GM13977 (cell line): Measurements from ENCODE around the gene CSAD.

Source experiments
- DNase-seq: peaks from one replicate; pipeline ENCODE4 v3.0.0; 2012; ENCODE audit warnings: low spot score
- CTCF ChIP-seq: IDR thresholded peaks from 2 replicates; pipeline ENCODE4 v1.5.1; 2012; ENCODE audit warnings: mild to moderate bottlenecking, control low read depth; ENCODE audit not compliant: insufficient read depth; ENCODE audit errors: extremely low read depth, missing control alignments
- in situ Hi-C: fragments of 300-500 bp; cut with MboI; formaldehyde crosslinking; loops from one replicate; pipeline ENCODE4 v1.12.0; 2022; ENCODE audit warnings: low sequenced_read_pairs, low pct_unique_long_range_greater_than_20kb, mixed read lengths, inconsistent platforms; ENCODE audit not compliant: unreplicated experiment

CSAD gene

GRCh38 chr12:53222170-53222721 is 41.5 kb upstream of the CSAD start:
- in situ Hi-C loops, result no loop called here
- TF ChIP-seq CTCF, result no peak
- DNase-seq, result no peak

GRCh38 chr12:53221203-53222080 is 40.7 kb upstream of the CSAD start:
- DNase-seq, result peak; percentile 85
- in situ Hi-C loops, result no loop called here
- TF ChIP-seq CTCF, result peak; percentile 40

GRCh38 chr12:53220694-53221202 is 40.0 kb upstream of the CSAD start:
- TF ChIP-seq CTCF, result no peak
- in situ Hi-C loops, result no loop called here
- DNase-seq, result peak; percentile 98

GRCh38 chr12:53219956-53220693 is 39.4 kb upstream of the CSAD start:
- in situ Hi-C loops, result loop anchor here (5.0 kb wide), 1 partner anchor 67 kb away; no protein-coding TSS in a partner anchor
- no peak for TF ChIP-seq CTCF
- DNase-seq, result peak; percentile 94

- in situ Hi-C loops, result loop anchor here (5.0 kb wide), 1 partner anchor 68 kb away; no protein-coding TSS in a partner anchor
- TF ChIP-seq CTCF, result no peak
- peak; percentile 85 for DNase-seq
Measured at GRCh38 chr12:53219292-53219955, 38.7 kb upstream of the CSAD start.
